ENCODE data around the gene LHPP.
A peak's percentile ranks its signal among the peaks of the same experiment; 100 is the strongest.

Gene LHPP

DNA sequence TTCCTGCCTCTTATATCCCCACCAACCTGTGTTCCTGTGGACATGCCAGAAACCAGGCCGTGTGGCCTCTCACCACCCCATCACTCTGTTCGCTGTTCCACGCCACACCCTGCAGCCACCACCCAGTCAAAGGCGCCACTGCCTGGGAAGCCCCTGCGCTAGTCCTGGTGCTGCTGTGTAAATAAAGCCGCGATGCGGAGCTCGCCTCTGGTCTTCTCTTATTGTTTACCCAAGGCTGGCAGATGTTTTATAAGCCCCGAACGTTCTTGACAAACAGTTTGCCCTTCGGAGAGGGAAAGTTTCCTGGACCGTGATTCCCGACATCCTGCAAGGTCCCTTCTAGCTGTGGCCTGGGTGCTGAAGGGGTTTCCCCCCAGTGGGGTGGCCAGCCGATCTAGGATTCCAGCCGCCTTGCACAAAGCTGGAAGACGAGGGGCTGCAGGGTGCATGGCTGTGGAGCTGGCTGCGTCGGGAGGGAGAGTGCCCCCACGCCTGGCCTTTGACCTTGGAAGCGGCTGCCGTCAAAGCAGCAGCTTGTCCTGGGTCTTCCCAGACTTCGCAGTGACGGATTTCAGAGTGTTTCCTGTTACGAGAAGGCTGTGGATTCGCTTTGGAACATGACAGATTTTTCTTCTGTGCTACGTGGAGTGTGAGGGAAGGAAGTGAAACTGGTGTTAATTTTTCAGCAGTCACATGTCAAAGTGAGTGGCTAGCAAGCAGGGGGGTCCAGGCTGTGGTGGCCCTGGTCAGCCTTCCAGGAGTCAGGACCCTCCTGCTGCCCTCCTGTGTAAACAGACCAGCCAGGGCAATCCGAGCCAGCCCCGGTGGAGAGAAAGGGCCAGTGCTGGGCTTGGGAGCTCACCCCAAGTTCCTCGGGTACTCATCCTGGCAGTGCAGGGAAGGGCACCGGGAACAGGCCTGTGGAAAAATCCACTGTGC lies 61.6 kb downstream of the LHPP start:
- no peak for DNase-seq

DNA sequence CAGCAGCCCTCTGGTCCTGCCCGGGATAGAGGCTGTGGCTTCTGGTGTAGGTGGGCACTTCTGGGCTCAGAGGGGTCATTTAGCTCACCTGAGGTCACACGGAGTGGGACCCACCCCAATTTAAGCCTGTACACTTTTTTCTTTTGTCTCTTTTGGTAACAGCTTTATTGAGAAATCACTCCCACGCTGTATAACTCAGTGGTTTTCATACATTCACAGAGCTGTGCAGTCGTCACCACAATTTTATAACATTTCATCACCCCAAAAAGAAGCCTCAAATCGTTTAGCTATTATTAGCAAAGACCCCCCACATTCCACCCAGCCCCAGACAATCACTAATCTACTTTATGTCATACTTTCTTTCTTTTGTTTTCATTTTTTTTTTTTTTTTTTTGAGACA lies 62.3 kb downstream of the LHPP start:
- no peak for DNase-seq

DNA sequence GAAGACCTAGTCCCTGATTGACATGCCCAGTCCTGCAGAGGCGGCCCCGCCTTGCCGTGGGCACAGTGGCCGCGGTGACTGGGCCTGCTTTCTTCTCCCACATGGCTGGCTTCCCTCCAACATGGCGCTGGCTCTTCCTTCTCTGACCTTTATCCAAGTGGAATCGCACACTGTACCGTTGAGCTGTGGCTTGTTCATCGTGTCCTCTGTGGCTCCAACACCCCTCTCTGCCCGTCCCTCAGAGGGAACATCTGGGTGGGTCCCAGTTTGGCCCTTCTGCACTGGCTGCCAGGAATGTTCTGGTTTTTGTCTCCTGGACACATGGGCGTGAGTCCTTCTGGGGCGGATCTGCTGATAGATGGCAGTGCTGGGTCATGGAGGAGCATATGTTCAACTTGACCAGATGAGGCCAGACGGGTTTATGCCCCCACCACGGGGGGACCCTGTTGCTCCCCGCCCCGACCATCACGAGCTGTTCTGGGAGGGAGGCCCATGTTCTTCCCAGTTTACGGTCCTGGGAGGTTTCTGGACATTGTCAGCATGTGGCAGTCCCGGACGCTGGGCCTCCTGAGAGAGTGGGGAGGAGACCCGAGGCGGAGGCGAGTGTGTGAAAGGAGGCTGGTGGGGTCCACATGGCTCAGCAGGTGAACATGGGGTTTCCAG lies 63.5 kb downstream of the LHPP start:
- DNase-seq: no peak

DNA sequence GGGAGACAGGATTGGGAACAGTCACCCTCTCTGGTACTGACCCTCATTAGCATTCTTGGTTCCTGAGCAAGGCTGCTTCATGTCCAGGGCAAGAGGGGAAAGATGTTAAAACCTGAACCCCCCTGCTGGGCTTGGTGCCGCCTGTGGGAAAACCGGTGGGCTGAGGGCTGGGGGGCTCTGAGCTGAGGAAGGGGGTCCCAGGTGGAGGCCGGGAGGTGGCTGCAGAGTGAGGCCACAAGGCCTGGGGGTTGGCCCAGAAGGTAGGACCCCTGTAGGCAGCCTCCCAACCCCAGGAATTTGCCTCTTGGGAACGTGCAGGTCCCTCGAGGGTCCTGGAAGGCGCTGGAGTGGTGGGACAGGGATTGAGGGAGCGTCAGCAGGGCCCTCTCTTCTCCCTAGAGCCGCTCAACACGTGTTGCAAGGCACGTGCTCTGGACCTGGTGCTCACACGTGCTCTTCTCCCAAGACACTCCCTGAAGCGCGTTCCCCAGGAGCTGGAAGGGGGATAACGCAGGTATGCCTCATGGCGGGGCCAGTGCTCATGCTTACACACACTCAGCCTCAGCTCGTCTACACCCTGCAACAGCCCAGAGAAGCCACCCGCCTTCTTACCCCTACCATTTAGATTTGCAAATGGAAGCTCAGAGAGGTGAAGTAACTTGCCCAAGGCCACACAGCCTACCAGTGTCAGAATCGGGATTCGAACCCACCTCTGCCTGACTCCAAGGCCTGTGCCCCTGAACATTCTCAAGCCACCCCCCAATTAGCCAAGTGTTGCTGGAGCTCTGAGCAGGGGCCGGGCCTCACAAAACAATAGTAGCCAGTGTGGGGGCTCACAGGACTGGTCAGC lies 64.4 kb downstream of the LHPP start:
- no peak for DNase-seq

DNA sequence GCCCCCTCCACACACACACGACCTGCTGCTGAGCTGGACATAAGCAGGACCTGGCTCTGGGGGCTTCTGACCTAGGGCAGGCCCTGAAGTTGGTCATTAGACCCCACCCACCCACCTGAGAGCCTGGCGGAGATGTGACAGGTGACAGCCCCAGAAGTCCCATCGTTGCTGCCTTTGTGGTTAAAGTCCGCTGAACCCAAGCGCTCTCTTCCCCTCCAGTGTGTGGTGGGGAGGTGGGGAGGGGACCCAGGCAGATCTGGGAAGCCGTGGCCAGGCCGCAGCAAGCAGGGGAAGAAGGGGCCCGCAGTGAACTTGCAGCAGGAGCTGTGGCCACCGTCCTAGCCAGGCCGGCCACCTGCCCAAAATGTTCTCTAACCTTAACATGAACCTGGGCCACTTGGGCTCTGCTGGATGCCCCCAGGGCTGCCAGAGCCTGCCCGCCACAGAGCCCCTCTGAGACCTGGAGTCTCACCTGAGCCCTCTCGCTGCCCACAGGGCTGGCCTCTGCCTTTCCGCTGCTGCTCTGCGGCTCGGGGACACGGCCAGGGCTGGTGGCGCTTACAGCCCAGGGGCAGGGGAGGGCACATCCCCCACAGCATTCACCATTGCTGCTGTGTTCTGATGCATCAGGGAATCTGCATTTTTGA lies 65.1 kb downstream of the LHPP start:
- no peak for DNase-seq

DNA sequence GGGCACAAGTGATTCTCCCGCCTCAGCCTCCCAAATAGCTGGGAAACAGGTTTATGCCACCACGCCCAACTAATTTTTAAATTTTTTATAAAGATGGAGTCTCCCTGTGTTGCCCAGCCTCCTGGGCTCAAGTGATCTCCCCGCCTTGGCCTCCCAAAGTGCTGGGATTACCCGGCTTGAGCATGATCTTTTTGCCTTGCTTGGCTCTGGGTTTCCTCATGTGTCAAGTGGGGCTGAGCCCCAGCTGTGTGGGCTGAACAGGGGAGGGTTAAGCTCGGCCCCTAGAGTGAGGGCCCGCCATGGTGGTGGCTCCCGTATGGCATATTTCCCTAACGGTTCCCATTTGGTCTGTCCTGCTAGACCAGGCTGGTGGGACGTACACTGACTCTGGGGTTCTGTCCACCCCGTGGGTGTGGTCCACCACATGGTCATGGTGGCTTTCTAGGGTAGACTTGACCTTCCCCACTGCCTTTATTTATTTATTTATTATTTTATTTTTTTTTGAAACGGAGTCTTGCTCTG lies 66.3 kb downstream of the LHPP start:
- no peak for DNase-seq

DNA sequence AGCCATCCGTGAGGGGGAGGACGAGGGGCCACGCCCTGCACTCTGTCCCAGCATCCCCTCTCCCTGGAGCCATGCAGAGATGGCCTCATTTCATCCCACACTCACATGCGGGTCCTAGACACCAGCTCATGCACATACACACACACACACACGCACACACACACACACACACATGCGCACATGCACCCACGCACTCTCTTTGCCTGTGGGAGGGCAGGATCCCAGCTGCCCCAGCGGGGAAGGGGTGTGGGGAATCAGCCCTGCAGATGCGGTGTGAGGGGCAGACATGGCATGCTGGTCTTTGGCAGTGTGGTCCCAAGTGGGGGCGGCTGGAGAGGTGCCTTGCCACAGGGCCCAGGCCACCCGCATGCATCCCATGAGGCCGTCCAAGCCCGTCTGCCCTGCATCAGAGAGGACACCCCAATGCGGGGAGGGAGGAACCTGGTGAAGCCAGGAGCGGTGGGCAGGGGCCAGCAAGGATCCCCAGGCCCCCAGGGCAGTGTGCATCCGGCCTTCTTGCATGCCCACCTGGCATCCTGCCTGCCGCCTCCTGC lies 68.1 kb downstream of the LHPP start:
- no peak for DNase-seq

DNA sequence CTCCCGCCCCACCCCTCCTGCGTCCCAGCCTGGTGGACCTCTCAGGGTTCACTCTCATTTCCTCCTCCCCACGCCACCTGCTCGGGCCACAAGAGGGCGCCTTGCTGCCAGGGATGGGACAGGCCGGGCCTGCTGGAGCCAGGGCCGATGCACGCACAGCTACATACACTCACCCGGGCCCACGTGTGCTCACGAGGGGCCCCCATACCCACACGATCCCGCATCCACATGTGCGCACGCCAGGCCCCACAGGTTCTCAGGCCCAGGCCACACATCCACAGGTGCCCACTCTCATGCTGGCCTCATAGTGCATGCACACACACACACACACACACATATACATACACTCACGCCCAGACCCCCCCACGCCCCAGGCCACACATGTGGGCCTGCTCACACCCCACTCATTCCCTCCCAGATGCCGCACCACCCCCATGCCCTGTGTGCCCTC lies 68.6 kb downstream of the LHPP start:
- DNase-seq: peak; percentile 82

DNA sequence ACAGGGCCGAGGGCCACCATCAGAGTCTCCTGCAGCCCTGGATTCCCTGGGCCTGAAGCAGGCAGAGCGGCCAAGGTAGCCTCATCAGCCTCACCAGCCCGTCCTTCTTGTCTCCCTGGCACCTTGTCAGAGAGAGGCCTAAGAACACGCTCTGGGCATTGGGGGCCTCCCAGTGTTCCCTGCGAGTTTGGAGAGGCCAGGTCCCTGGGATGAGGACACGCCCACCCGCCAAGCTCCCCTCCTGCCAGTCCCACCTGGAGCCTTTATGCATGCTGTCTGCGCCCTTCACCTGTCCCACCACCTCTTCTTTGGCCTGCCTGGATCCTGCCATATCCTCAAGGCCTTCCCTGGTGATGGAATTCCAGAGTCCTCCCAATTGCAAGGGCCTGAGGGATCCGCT lies 69.2 kb downstream of the LHPP start:
- no peak for DNase-seq

DNA sequence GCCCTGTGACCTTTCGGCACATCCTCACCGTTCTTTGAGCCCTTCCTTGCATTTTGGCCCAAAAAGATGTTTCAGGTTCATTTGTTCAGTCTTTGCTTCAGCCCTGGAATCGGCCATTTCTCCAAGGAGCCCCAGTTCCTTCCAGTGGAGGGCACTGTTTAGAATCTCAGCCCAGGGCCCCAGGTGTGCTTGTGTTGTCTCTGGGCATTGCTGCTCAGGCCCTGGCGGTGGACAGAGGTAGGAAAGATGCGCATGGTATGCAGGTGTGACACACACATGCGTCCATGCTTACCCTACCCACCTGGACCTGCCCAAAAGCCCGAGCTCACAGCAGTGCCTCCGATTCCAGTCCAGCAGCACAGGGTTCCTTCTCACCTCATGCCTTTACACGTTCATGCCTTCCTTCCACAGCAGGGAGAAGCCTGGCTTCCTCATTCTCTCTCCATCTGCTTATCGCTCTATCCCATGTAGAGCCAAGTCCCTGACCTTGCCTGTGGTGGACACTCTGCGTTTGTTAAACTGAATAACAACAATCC lies 70.6 kb downstream of the LHPP start:
- no peak for DNase-seq

DNA sequence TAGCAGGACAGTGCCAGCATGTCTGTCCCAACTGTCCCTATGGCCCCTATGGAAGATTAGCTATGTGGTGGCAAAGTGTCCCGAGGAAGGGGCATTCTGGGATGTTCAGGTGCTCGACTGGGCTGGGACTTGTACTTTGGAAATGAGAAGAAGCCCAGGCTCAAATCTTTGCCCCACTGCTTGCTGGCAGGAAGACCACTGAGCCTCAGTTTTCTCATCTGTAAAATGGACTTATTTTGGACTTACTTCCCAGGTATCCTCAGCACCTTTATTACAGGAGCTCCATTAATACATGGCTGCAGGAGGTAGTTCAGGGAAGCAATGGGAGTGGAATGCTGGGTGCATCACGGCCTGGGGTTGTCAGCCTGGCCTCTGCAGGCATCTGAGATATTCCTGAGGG lies 71.2 kb downstream of the LHPP start:
- no peak for DNase-seq

DNA sequence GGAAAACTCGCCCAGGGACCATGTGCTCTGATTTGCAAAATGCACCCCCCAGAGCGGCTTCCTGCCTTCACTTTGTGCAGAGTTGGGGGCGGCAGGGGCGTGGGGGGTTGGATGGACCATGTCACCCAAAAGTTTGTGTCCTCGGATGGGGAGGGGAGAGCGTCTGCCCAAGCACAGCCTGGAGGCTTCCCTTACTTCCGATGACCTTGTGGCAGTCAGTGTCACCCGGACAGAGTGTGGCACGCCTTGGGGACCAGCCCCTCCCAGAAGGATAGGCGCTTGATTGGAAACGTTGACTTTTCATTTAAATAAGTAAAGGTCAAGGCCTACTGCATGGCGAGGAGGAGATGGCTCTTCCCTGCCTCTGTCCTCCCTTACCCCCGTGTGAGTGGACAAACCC lies 71.6 kb downstream of the LHPP start:
- DNase-seq: no peak

DNA sequence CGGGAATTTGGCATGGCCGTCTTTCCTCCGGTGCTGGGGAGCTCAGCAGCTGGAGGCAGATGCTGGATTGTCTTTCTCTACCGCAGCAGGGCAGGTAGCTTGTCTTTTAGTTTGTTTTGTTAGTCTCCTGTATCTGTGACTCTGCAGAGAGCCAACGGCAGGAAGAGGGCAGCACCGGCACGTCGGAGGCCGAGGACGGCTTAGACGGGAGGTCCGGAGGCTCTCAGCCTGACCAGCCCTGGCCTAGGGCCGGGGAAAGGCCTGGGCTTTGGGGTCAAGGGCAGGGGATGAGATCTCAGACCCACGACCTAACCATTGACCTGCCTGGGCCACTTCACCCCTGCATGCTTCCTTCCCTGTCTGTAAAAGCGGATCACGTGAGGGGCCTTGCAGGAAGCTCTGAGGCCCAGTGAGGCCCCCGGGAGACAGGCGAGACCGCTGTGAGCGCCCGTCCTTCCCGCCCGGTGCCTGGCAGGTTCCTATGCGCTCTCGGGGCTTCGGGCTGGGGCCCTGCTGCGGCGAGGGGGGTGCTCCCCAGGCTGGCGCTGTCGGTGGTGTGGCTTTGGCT lies 72.7 kb downstream of the LHPP start:
- no peak for DNase-seq

DNA sequence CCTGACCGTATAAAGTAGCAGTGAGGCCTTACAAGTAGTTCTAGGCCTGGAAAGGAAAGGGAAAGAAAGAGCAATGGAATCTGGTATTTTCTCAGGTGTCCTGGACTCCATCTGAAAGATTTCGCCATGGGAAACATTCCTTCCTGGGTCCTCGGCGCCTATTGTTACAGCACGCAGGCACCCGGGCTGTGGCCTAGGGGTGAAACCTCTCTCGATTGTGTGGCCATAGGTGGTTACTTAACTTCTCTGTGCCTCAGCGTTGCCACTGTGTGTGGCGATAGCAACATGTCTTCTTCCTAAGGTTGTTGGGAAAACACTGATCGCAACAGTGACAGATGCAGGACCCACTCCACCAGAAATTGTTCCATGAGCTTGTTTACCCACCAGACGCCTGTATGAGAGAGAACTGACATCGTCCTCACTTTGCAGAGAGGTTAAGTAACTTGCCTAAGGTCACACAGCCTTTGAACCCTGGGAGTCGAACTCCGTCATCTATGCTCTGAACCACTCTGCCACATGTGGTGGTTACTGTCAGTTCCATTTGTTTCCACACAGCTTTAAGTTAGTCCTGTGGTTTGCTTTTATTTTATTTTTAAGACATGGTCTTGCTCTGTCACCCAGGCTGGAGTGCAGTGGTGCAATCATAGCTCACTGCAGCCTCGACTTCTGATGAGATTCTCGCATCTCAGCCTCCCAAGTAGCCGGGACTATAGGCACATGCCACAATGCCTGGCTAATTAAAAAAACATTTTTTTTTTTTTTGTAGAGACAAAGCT lies 73.4 kb downstream of the LHPP start:
- DNase-seq: no peak

DNA sequence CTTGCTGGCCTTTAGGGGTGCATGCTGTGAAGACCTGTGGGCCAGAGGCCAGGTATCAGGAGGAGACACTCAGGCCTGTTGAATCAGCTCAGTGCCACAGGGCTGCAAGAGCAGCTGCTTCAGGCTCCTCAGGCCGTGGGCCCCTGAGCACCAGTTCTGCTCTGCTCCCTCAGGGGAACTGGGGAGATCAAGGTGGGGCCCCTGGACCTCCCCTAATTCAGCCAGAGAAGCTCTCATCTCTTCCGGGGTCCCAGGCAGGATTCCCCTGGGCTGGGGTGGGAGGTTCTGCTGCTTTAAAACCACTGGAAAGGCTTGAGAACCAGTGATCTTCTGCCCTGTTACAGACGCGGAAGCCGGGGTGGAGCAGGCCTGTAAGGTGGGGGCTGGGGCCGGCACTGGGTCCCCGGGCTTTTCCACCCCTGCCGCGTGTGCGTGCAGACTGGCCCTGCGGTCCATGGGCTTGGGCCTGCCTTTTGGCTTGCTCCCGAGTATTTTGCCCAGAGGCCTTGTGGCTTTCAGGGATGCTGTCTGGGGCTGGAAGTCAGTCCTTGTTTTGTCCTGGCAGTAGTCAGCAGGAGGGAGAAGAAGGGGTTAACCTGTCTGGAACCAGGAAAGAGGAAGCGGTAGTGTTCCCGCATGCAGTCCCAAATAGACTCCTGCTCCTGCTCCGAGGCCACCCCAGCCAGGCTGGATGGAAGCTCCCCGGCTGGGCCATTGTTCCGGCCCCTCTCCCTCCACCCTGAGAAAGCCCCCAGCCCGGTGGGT lies 74.3 kb downstream of the LHPP start:
- DNase-seq: no peak

DNA sequence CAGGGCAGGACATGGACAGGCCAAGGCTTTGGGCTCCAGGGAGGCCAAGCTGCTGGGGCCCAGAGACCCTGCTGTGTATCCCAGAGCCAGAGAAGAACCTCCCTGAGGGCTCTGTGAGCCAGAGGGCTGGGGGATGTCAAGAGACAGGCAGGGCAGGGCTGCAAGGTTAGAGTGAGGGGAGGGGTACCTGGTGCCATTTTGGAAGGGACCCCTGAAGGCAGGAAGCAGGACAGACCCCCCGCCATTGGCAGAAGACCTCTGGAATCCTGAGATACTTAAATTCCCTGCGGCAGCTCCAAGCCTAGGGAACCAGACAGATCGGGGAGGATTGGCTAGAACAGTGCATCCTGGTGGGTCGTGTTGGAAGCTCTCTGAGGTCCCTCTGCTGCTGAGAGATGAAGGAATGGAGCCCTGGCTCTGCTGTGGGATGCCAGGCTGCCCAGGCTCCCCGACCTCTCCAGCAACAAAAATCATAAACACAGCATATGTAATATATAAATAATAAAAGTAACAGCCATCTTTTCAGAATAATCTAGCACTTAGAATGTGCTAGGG lies 75.0 kb downstream of the LHPP start:
- DNase-seq: no peak

DNA sequence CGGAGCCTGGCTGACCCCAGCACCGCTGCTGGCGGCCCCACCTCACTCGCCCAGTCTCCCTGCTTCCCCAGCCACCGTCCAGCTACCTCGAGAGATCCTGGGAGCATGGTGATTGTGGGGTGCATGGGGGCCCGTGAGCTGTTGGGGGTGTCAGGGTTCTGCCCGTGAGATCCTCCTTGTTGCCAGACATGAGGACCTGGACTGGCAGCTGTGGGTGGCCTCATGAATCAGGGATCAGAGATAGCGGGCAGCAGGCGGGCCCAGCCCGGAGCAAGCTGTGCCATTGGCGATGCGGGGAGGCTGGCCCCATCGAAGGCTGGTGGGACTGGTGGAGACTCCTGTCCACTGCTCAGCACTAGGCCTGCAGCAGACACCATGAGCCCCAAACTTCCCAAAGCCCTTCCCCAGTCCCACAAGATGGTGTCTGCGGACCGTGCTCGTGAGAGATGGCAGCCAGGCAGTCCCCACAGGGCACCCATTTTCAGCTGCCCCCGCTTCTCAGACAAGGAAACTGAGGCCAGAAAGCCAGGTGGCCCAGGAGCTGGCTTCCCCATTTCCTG lies 75.6 kb downstream of the LHPP start:
- no peak for DNase-seq

DNA sequence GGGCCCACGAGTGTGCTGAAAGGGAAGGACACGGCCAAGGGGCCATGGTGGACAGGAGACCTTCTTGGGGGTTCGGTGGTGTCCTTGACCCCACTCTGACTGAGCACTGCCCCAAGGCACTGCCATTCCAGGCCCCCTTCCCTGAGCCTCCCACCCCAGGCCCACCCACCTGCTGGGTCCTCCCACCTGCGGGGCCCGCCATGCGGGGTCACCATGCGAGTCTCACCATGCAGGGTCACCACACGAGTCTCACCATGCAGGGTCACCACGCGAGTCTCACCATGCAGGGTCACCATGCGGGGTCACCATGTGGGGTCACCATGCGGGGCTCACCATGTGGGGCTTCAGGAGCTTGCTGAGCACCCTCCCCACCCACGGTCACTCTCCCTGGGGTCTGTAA lies 76.3 kb downstream of the LHPP start:
- DNase-seq: no peak

DNA sequence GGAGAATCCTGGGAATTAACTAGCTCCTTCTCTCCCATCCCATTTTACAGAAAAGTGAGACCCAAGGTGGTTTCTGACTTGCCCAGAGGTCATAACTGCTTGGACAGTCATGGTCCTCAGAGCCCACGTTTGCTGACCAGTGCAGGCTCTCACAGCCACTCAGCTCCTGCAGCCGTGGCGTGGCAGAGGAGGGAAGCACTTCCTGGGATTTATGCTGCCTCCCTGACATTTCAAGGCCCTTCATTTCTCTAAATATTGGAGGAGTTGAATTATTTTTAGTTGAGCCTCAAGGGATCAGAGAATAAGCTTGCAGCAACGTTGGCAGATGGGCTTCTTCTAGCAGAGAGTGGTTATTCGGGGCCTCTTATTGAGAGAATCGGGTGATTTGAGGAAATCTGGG lies 77.1 kb downstream of the LHPP start:
- DNase-seq: no peak

Measured in T1000 (cell line).